IPS DF 4.7 (cell line): Measurements from ENCODE around the gene CGB8.
"Not testable (repeated sequence)": the region's sequence is repeated elsewhere in the genome, so short reads cannot be mapped to it uniquely, and the experiment has no call there.

Experiments used
- DNase-seq: peaks from one replicate; pipeline ENCODE4 v3.0.0-alpha.2; 2013; ENCODE audit warnings: low spot score; ENCODE audit errors: extremely low read depth

Gene CGB8

DNA sequence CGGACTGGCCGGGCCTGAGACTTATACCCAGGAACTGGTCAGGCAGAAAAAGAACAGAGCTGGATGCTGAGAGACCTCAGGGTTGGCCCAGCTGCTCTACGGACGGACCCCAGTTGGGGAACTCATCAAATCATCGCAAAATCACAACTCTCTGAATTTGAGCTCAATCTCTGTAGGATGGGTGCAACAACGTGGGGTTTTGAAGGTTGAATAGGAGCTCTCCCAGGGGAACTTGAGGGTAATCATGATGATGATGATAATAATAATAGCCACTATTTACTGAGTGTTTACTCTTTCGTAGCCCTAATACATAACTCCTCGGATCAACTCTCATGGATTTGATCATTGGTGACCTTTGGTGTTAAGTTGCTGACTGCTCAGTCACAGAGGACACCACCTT, 18.6 kb downstream of the CGB8 start:
- not testable (repeated sequence) for DNase-seq

DNA sequence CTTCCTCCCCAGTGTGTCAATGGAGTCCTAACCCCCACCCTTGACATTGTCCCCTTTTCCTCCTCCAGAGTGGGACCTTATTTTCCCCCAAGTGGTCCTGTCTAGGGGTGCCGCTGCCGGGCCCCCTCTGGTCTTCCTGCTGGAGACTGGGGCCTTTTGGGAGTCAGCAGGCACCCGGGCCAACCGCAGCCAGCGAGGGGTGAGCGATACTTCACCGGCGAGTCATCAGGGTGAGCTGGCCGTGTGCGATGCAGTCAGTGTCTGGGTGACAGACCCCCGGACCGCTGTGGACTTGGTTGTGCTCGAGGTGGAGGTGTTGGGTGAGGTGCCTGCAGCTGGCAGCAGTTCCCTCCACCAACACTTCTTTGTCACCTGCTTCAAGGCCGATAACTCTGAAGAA, 19.2 kb downstream of the CGB8 start:
- not testable (repeated sequence) for DNase-seq

DNA sequence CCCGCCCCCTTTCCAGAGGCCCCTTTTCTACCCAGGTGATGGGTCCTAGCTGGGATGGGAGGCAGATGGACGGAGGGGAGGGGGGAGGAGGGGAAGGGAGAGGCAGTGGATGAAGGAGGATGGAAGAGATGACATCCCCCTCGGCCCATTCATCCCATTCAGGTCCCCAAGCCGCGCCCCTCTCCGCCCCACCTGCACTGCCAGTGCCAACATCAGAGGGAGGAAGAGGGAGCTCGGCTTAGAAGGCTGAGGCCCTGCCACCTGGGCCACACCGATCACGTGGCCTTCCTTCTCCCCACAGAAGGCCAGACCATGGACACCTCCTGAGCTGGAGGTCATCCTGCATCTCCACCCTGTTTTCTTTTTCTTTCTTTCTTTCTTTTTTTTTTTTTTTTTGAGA, 20.2 kb downstream of the CGB8 start:
- DNase-seq: not testable (repeated sequence)

DNA sequence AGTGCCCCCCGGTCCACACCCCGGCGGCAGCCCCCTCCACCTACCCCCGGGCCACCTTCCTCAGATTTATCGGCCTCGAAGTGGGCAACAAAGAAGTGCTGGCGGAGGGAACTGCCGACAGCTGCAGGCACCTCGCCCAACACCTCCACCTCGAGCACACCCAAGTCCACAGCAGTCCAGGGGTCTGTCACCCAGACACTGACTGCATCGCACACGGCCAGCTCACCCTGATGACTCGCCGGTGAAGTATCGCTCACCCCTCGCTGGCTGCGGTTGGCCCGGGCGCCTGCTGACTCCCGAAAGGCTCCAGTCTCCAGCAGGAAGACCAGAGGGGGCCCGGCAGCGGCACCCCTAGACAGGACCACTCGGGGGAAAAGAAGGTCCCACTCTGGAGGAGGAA, 23.3 kb downstream of the CGB8 start:
- not testable (repeated sequence) for DNase-seq

DNA sequence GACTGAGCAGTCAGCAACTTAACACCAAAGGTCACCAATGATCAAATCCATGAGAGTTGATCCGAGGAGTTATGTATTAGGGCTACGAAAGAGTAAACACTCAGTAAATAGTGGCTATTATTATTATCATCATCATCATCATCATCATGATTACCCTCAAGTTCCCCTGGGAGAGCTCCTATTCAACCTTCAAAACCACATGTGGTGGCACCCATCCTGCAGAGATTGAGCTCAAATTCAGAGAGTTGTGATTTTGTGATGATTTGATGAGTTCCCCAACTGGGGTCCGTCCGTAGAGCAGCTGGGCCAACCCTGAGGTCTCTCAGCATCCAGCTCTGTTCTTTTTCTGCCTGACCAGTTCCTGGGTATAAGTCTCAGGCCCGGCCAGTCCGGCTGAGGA, 23.8 kb downstream of the CGB8 start:
- not testable (repeated sequence) for DNase-seq

- not testable (repeated sequence) for DNase-seq
These were observed 24.7 kb downstream of the CGB8 start, which contains the start of gene CGB3 for GRCh38 chr19:49024233-49024632. Gene CGB3, minus strand, starts transcription at chr19:49024333. Its CDS starts 362 bp downstream, at chr19:49023971.

- DNase-seq: no peak
These were observed 26.8 kb downstream of the CGB8 start for GRCh38 chr19:49022116-49022515.

DNA sequence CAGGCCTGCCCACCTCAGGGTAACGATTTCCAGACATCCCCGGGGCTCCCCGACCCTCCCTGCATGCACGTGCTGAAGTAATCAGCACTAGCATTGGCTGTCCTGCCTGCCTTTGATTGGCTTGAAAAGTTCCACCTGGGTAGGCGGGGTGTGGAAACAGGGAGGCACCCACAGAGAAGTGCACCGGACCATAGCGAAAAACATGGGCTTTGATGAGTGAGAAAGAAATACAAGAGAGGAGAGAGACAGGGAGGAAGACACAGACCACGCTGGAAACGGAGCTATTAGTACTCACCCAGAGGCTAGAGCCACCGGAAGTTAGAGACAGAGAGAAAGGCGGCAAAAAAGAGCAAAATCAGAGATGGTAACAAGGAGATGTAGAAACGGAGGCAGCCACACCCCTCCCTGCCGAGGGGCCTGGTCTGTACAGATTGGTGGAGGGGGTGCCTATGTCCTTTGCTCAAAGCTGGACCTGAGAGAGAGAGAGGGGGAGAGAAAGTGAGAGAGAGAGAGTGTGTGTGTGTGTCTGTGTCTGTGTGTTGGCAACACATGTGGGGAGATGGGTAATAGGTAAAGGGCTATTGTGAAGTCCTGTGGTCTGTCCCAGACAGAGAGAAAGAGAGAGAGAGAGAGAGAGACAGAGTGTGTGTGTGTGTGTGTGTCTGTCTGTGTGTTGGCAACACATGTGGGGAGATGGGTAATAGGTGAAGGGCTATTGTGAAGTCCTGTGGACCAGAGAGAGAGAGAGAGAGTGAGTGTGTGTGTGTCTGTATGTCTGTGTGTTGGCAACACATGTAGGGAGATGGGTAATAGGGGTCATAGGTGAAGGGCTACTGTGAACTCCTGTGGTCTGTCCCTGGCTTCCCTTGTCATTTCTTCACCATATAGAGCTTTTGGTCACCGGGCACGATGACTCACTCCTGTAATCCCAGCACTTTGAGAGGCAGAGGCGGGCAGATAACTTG, 27.7 kb downstream of the CGB8 start:
- no peak for DNase-seq

- DNase-seq: no peak
These were observed 28.6 kb downstream of the CGB8 start for GRCh38 chr19:49020342-49020741.

- no peak for DNase-seq
These were observed 29.5 kb downstream of the CGB8 start for GRCh38 chr19:49019242-49019932.

DNA sequence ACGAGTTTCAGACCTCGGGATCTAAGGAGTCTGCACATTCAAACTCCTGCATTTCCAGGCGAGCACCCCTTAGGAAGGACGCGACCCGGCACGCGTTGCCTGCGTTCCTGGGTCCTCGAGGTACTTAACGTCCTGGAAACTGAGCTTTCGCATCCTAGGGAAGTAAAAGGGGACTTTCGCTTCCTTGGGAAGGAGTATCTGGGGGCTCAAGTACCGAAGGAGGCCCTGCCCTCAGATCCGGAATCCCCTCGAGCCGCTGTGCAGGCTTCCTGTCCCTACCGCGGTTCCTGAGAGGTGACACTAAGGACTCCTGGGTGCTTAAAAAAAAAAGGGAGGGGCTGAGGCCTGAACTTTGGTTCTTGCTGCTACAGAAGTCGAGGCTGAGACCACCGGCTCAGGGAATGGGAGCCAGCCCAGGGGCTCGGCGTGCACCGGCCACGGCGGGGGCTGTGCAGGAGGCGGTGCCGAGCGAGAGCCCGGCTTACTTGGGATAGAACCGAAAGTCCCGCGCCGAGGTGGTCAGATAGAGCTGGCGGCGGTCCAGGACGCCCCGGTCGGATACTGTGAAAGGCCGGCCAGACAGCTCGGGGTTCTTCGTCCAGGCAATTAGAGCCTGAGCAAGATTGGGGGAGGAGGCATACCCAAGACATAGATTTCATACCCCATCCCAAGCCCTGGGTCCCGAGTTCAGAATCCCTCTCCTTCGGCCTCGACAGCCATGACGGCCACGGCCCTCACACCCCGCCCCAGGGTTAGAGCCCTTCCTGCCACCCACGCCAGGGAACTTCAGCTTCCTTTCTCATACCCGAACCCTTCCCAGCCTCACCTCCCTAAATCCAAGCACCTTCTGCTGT, 30.3 kb downstream of the CGB8 start:
- not testable (repeated sequence) for DNase-seq

GRCh38 chr19:49017666-49018351, 31.1 kb downstream of the CGB8 start:
- no peak for DNase-seq

GRCh38 chr19:49017041-49017665, 31.8 kb downstream of the CGB8 start, which contains the start of gene LHB:
Gene LHB, minus strand, starts transcription at chr19:49017091. Its CDS starts 10 bp downstream, at chr19:49017081.
- DNase-seq: no peak

GRCh38 chr19:49016067-49016839, 32.7 kb downstream of the CGB8 start:
- DNase-seq: no peak

- DNase-seq: no peak
These were observed 34.0 kb downstream of the CGB8 start for GRCh38 chr19:49014870-49015255.

GRCh38 chr19:49014123-49014869, 34.6 kb downstream of the CGB8 start:
- no peak for DNase-seq

GRCh38 chr19:49011194-49011593, 37.7 kb downstream of the CGB8 start:
- DNase-seq: no peak

GRCh38 chr19:49010453-49010852, 38.5 kb downstream of the CGB8 start:
- DNase-seq: no peak

DNA sequence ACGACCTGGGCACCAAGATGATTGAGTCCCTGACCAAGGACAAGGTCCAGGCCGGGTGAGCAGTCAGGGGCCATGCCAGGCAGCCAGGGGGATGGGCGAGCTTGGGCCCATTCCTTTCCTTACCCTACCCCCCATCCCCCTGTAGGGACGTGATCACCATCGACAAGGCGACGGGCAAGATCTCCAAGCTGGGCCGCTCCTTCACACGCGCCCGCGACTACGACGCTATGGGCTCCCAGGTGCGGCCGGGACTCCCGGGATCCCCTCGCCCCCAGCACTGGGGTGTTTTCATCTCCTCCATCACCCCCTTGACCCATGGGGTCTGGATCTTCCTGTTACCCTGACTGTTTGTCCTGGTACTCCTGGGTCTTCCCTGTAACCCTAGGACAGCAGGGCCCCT, 39.1 kb downstream of the CGB8 start:
- no peak for DNase-seq
